ENCODE data around the gene GRB7. TPM values are rescaled to one million over a fixed set of nuclear protein-coding genes. Genes with fewer than 3 reads are reported as not detected.

The GRB7 gene
- total RNA-seq, 2 donors from 2014 or later, result 22.4 to 40.9 TPM

DNA sequence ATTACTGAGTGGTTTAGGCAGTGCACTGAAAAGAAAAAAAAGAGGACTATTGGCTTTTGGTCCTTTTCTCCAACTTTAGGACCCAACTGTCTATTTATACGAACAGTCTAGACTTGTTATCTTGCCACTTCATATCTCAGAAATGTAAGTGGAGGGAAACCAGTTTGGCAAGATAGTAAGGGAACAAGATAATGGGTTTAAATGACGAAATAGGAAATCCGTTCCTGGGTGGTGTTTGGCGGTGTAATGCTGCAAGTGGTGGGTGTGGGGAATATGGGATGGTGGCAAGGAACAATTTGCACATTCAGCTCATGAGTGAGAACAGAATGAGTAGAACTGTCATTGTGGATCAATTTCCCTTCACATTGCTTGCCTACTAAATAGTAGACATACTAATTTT lies 44.7 kb downstream of the GRB7 start:
- H3K27ac ChIP-seq, result no peak overlapping the region
- no peaks in the 10 kb centered on the region for H3K4me1 ChIP-seq
- H3K9me3 ChIP-seq, result no peaks in the 10 kb centered on the region
- no peak overlapping the region for H3K9ac ChIP-seq (ENCODE audit: low read depth in 2 of 2, low read length in 2 of 2)
- DNase-seq, result no peak
- no peak overlapping the region for H3K4me3 ChIP-seq
- no peaks in the 10 kb centered on the region for H3K27me3 ChIP-seq
- intact Hi-C loops (cut with DNase I), result no loop called here
- TF ChIP-seq, protein P1, sequence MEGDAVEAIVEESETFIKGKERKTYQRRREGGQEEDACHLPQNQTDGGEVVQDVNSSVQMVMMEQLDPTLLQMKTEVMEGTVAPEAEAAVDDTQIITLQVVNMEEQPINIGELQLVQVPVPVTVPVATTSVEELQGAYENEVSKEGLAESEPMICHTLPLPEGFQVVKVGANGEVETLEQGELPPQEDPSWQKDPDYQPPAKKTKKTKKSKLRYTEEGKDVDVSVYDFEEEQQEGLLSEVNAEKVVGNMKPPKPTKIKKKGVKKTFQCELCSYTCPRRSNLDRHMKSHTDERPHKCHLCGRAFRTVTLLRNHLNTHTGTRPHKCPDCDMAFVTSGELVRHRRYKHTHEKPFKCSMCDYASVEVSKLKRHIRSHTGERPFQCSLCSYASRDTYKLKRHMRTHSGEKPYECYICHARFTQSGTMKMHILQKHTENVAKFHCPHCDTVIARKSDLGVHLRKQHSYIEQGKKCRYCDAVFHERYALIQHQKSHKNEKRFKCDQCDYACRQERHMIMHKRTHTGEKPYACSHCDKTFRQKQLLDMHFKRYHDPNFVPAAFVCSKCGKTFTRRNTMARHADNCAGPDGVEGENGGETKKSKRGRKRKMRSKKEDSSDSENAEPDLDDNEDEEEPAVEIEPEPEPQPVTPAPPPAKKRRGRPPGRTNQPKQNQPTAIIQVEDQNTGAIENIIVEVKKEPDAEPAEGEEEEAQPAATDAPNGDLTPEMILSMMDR (IDR thresholded peaks at IDR 0.05), result no peak
- no peaks in the 10 kb centered on the region for H3K36me3 ChIP-seq

DNA sequence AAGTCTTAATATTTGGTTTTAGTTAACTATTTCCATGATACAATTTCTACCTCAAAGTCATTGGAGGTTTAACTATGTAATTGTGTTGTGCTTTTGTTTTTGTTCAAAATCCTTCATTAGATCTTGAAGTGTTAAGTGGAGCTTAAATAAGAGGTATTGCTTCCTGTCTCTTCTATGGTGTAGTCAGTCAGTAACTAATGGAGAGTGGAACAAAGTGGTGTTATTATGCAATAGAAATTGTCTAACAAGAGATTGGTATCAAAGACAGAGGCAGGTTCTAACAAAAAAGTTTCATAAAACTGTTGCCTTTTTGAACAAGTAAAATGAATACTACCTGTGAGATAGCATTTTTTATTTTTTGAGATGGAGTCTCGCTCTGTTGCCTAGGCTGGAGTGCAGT lies 45.2 kb downstream of the GRB7 start:
- Histone ChIP-seq H3K4me1 (no peaks in the 10 kb centered on the region), H3K9ac (ENCODE audit: low read depth in 2 of 2, low read length in 2 of 2) (no peak overlapping the region), H3K27ac (no peak overlapping the region), H3K4me3 (no peak overlapping the region), H3K36me3 (no peaks in the 10 kb centered on the region), H3K27me3 (no peaks in the 10 kb centered on the region), H3K9me3 (no peaks in the 10 kb centered on the region)
- intact Hi-C loops (cut with DNase I), result no loop called here
- TF ChIP-seq, protein P1 (IDR thresholded peaks at IDR 0.05), result no peak
- DNase-seq, result no peak

DNA sequence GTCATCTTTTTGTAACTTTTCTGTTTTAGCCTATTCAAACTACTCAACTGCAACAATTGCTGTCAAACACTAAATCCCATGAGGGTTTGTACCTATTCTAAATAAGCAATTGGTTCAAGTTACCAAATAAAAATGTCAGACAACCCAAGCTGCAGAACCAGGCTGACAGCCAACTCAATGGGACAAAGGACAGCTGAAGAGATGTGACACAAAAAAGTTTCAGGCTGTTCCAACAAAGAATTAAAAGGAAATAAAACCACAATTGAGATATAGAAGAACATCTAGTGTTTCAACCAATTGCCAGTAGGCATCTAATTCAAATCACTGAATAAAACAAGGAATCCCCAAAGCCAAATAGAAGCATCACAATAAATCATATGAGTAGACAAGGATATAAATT lies 49.3 kb downstream of the GRB7 start:
- no peak for DNase-seq
- intact Hi-C loops (cut with DNase I), result no loop called here
- H3K9ac ChIP-seq (ENCODE audit: low read depth in 2 of 2, low read length in 2 of 2), result no peak overlapping the region
- H3K4me3 ChIP-seq, result no peak overlapping the region
- no peaks in the 10 kb centered on the region for H3K36me3 ChIP-seq
- H3K27me3 ChIP-seq, result no peaks in the 10 kb centered on the region
- H3K27ac ChIP-seq, result no peak overlapping the region
- H3K4me1 ChIP-seq, result no peaks in the 10 kb centered on the region
- H3K9me3 ChIP-seq, result no peaks in the 10 kb centered on the region
- TF ChIP-seq, protein P1 (IDR thresholded peaks at IDR 0.05), result no peak

DNA sequence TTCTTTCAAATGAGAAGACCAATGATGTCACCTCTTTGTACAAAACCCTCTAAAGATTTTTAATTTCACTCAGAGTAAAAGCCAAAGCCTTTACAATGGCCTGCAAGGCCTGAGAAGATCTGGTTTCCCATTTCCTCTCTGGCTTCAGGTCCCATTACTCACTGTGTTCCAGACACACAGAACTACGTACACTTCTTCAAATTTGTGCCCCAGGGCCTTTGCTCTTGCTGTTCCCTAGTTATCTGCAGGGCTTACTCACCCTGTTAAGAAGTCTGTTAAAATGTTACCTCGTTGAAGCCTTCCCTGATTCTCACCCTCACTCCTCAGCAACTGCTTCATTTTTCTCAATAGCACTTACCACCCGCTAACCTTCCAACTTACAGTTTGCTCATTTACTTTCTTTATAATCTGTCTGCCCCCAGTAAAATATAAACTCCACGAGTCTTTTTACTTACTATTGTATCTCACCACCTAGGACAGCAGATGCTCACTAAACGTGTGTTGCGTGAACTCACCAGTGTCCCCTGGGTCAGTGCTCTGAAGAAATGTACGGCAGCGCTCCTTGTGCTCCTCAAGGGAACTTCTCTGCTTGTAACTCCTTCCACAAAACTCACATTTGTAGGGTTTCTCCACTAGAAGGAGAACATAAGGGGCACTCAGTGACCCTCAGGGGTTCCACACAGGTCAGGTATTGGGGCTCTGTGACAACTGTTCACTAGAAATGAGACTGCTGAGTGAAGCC lies 50.2 kb downstream of the GRB7 start:
- intact Hi-C loops (cut with DNase I), result no loop called here
- no peak overlapping the region for H3K9ac ChIP-seq (ENCODE audit: low read depth in 2 of 2, low read length in 2 of 2)

DNA sequence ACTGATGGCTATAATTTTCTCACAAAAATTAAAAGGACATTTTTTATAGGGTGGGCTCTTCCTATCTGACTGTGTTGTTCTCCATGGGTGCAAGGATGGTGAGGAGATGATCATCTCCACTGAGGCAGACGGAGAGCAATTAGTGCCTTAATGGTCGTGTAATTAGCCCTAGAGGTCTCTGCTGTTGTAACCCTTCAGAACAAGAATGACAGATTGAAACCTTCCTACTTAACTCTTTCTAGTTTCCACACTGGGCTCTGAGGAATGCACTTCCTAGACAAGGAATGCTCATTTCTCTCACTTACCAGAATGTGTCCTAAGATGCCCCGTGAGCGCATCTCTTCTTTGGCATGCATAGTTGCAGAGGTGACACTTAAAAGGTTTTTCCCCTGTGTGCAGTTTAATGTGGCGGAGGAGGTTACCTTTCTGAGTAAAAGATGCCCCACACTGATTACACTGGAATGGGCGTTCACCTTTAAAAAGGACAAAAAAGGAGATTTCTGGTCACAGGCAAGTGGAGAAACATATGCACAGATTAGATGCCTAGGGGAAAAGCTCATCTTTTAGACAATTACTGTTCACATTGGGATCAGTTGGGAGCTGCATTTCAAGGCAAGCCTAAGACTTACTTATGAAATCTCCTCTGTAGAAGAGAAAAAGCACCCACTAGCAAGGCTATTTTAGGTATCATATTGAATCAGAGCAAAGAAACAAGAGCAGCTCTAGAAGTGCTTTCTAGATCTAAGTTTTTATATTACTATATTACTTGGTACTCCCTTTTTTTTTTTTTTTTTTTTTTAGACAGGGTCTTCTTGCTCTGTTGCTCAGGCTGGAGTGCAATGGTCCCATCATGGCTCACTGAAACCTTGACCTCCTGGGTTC lies 53.6 kb downstream of the GRB7 start:
- Histone ChIP-seq H3K4me1 (no peaks in the 10 kb centered on the region), H3K27me3 (no peaks in the 10 kb centered on the region), H3K36me3 (no peaks in the 10 kb centered on the region), H3K9ac (ENCODE audit: low read depth in 2 of 2, low read length in 2 of 2) (no peak overlapping the region), H3K27ac (no peak overlapping the region), H3K4me3 (no peak overlapping the region), H3K9me3 (no peaks in the 10 kb centered on the region)
- intact Hi-C loops (cut with DNase I), result no loop called here
- no peak for DNase-seq
- TF ChIP-seq, protein P1 (IDR thresholded peaks at IDR 0.05), result no peak

More for the DNA sequence above, 50.2 kb downstream of the GRB7 start:
- no peaks in the 10 kb centered on the region for H3K4me1 ChIP-seq
- H3K9me3 ChIP-seq, result no peaks in the 10 kb centered on the region
- H3K4me3 ChIP-seq, result no peak overlapping the region
- H3K27me3 ChIP-seq, result no peaks in the 10 kb centered on the region
- DNase-seq, result no peak
- H3K36me3 ChIP-seq, result no peaks in the 10 kb centered on the region
- TF ChIP-seq, protein P1 (IDR thresholded peaks at IDR 0.05), result no peak
- H3K27ac ChIP-seq, result no peak overlapping the region

All from colonic mucosa (tissue), 4 donors.